Endometrial microvascular endothelial cells (primary cell): ENCODE data around the gene AHNAK. TPM values are rescaled to one million over a fixed set of nuclear protein-coding genes. Genes with fewer than 3 reads are reported as not detected.
"Not testable (repeated sequence)": the region's sequence is repeated elsewhere in the genome, so short reads cannot be mapped to it uniquely, and the experiment has no call there.

Source experiments
- in situ Hi-C: cut with HindIII; loops from 2 replicates; pipeline ENCODE4 v1.10.0; 2017; ENCODE audit warnings: low sequenced_read_pairs, low pct_unique_long_range_greater_than_20kb; ENCODE audit errors: inconsistent ontology term
- total RNA-seq: library from RNA; depleted of rRNA; stranded (reverse); fragments of >200 nt; gene quantifications from one replicate; pipeline ENCODE4 v1.2.3, GENCODE V29; 2015; ENCODE audit errors: inconsistent ontology term

The AHNAK gene
- total RNA-seq, 1 donor from 2014 or later: 299 TPM

- in situ Hi-C loops: no loop called here
Measured at GRCh38 chr11:62505059-62505439, 41.6 kb downstream of the AHNAK start.

GRCh38 chr11:62504158-62504973 lies 42.2 kb downstream of the AHNAK start:
- in situ Hi-C loops: no loop called here

- in situ Hi-C loops: no loop called here
Measured at GRCh38 chr11:62502030-62502730, 44.4 kb downstream of the AHNAK start.

GRCh38 chr11:62501432-62501891 lies 45.1 kb downstream of the AHNAK start:
- in situ Hi-C loops: no loop called here

- in situ Hi-C loops: no loop called here
Measured at GRCh38 chr11:62500650-62501030, 46.0 kb downstream of the AHNAK start.

GRCh38 chr11:62499944-62500649 lies 46.5 kb downstream of the AHNAK start:
- in situ Hi-C loops: no loop called here

- in situ Hi-C loops: not testable (repeated sequence)
Measured at GRCh38 chr11:62499311-62499943, 47.2 kb downstream of the AHNAK start.

- in situ Hi-C loops: no loop called here
Measured at GRCh38 chr11:62498492-62499286, 47.9 kb downstream of the AHNAK start.

- in situ Hi-C loops: no loop called here
Measured at GRCh38 chr11:62498031-62498430, 48.6 kb downstream of the AHNAK start.

GRCh38 chr11:62497132-62497801 lies 49.3 kb downstream of the AHNAK start:
- in situ Hi-C loops: no loop called here

GRCh38 chr11:62496676-62497075 lies 49.9 kb downstream of the AHNAK start:
- in situ Hi-C loops: no loop called here

- in situ Hi-C loops: no loop called here
Measured at GRCh38 chr11:62494246-62494645, 52.4 kb downstream of the AHNAK start.

GRCh38 chr11:62493801-62494200 lies 52.8 kb downstream of the AHNAK start:
- in situ Hi-C loops: no loop called here

- in situ Hi-C loops: no loop called here
Measured at GRCh38 chr11:62492586-62492985, 54.0 kb downstream of the AHNAK start.

GRCh38 chr11:62491571-62492329 lies 54.9 kb downstream of the AHNAK start:
- in situ Hi-C loops: no loop called here

- in situ Hi-C loops: no loop called here
Measured at GRCh38 chr11:62489204-62489603, 57.4 kb downstream of the AHNAK start.
